WTC11 (cell line): ENCODE data around the gene PALB2. TPM values are rescaled to one million over a fixed set of nuclear protein-coding genes. Genes with fewer than 3 reads are reported as not detected.

ENCODE experiments used
- ATAC-seq: fragments of 200-7000 bp; cut with Tn5 transposase; 2 replicates; pipeline ENCODE4 v1.10.0; 2021; ENCODE audit warnings: mild to moderate bottlenecking, moderate library complexity
- CTCF ChIA-PET: fragments of 300-600 bp; sonication (Branson Sonifier 250); formaldehyde crosslinking; loops from one replicate; lab custom pipeline; 2021; ENCODE audit warnings: antibody characterized with exemption; lab: Charles Lee
- POLR2A ChIA-PET: fragments of 350-600 bp; sonication (Branson Sonifier 250); formaldehyde crosslinking; loops from one replicate; lab custom pipeline; 2021; ENCODE audit warnings: antibody characterized with exemption; lab: Charles Lee
- DNase-seq: peaks from one replicate; pipeline ENCODE4 v3.0.0; 2021; ENCODE audit warnings: low spot score
- H3K27ac Mint-ChIP-seq: 2 replicates; pipeline ENCODE4 v1.8.0; 2021; ENCODE audit warnings: mixed read lengths
- H3K27me3 Mint-ChIP-seq: 2 replicates; pipeline ENCODE4 v1.8.0; 2021; ENCODE audit warnings: low read depth, mild to moderate bottlenecking, moderate library complexity, mixed read lengths
- H3K36me3 Mint-ChIP-seq: 2 replicates; pipeline ENCODE4 v1.8.0; 2021; ENCODE audit warnings: mixed read lengths
- H3K4me1 Mint-ChIP-seq: 2 replicates; pipeline ENCODE4 v1.8.0; 2022; ENCODE audit warnings: mixed read lengths
- H3K4me3 Mint-ChIP-seq: 2 replicates; pipeline ENCODE4 v1.8.0; 2021; ENCODE audit warnings: mild to moderate bottlenecking, moderate library complexity, mixed read lengths
- H3K9me3 Mint-ChIP-seq: 2 replicates; pipeline ENCODE4 v1.8.0; 2021; ENCODE audit warnings: mixed read lengths
- CREM ChIP-seq: sonication (generic); formaldehyde crosslinking; IDR thresholded peaks from 2 replicates; pipeline ENCODE4 v1.8.1; 2022; ENCODE audit warnings: mild to moderate bottlenecking, missing genetic modification reagents, moderate library complexity
- E2F5 ChIP-seq: sonication (generic); formaldehyde crosslinking; IDR thresholded peaks from 2 replicates; pipeline ENCODE4 v1.8.1; 2022; ENCODE audit warnings: mild to moderate bottlenecking, moderate library complexity, missing genetic modification reagents
- ERG ChIP-seq: fragments of 250-450 bp; sonication (Bioruptor Pico); IDR thresholded peaks from 2 replicates; pipeline ENCODE4 v1.8.0; 2021; ENCODE audit warnings: mild to moderate bottlenecking
- ETV6 ChIP-seq: sonication (generic); formaldehyde crosslinking; IDR thresholded peaks from 2 replicates; pipeline ENCODE4 v1.8.1; 2022; ENCODE audit warnings: mild to moderate bottlenecking, missing genetic modification reagents
- FOXP4 ChIP-seq: sonication (generic); formaldehyde crosslinking; IDR thresholded peaks from 2 replicates; pipeline ENCODE4 v1.8.0; 2022; ENCODE audit warnings: mild to moderate bottlenecking, missing genetic modification reagents
- HMGA2 ChIP-seq: fragments of 250-450 bp; sonication (Bioruptor Pico); IDR thresholded peaks from 2 replicates; pipeline ENCODE4 v1.4.0; 2021; ENCODE audit warnings: mild to moderate bottlenecking, moderate library complexity
- JAZF1 ChIP-seq: fragments of 250-450 bp; sonication (Bioruptor Pico); IDR thresholded peaks from 2 replicates; pipeline ENCODE4 v1.9.0; 2021; ENCODE audit warnings: moderate library complexity, mild to moderate bottlenecking, inconsistent platforms
- NFATC4 ChIP-seq: fragments of 250-450 bp; sonication (Bioruptor Pico); IDR thresholded peaks from 2 replicates; pipeline ENCODE4 v1.9.0; 2021; ENCODE audit warnings: mild to moderate bottlenecking
- NFE2L1 ChIP-seq: sonication (generic); formaldehyde crosslinking; IDR thresholded peaks from 2 replicates; pipeline ENCODE4 v1.8.1; 2023; ENCODE audit warnings: missing genetic modification reagents
- NFYB ChIP-seq: sonication (generic); formaldehyde crosslinking; conservative IDR thresholded peaks from 2 replicates; pipeline ENCODE4 v1.8.0; 2022; ENCODE audit warnings: low read depth, missing genetic modification reagents
- OVOL2 ChIP-seq: fragments of 250-450 bp; sonication (Bioruptor Pico); IDR thresholded peaks from 2 replicates; pipeline ENCODE4 v1.9.0; 2021; ENCODE audit warnings: mild to moderate bottlenecking, borderline replicate concordance
- RORB ChIP-seq: fragments of 250-450 bp; sonication (Bioruptor Pico); IDR thresholded peaks from 2 replicates; pipeline ENCODE4 v1.9.0; 2021; ENCODE audit warnings: mild to moderate bottlenecking
- SP1 ChIP-seq: sonication (generic); formaldehyde crosslinking; conservative IDR thresholded peaks from 2 replicates; pipeline ENCODE4 v1.8.1; 2022; ENCODE audit warnings: missing genetic modification reagents
- ZNF219 ChIP-seq: sonication (generic); formaldehyde crosslinking; IDR thresholded peaks from 2 replicates; pipeline ENCODE4 v1.8.0; 2023; ENCODE audit warnings: missing genetic modification reagents, mild to moderate bottlenecking, borderline replicate concordance
- ZNF263 ChIP-seq: sonication (generic); formaldehyde crosslinking; IDR thresholded peaks from 2 replicates; pipeline ENCODE4 v1.8.1; 2022; ENCODE audit warnings: low read depth, mild to moderate bottlenecking, moderate library complexity, missing genetic modification reagents
- ZNF396 ChIP-seq: fragments of 250-450 bp; sonication (Bioruptor Pico); IDR thresholded peaks from 2 replicates; pipeline ENCODE4 v1.8.0; 2021; ENCODE audit warnings: mild to moderate bottlenecking, moderate library complexity, borderline replicate concordance
- ZNF532 ChIP-seq: fragments of 250-450 bp; sonication (Bioruptor Pico); IDR thresholded peaks from 2 replicates; pipeline ENCODE4 v1.9.0; 2021; ENCODE audit warnings: mild to moderate bottlenecking, borderline replicate concordance
- total RNA-seq: library from RNA; stranded (reverse); gene quantifications from 3 replicates; pipeline ENCODE4 v1.2.3, GENCODE V29; 2021
- TF ChIP-seq, protein P1 (sequence below): sonication (generic); formaldehyde crosslinking; IDR thresholded peaks from 2 replicates; pipeline ENCODE4 v1.8.1; 2022; ENCODE audit warnings: low read depth, mild to moderate bottlenecking, moderate library complexity, missing genetic modification reagents, borderline replicate concordance
- TF ChIP-seq, protein P2 (sequence below): fragments of 250-450 bp; sonication (Bioruptor Pico); IDR thresholded peaks from 2 replicates; pipeline ENCODE4 v2.1.2; 2022; ENCODE audit warnings: mild to moderate bottlenecking, moderate library complexity
- TF ChIP-seq, protein P3 (sequence below): sonication (generic); formaldehyde crosslinking; IDR thresholded peaks from 2 replicates; pipeline ENCODE4 v1.8.1; 2023; ENCODE audit warnings: mild to moderate bottlenecking, missing genetic modification reagents, moderate library complexity
- TF ChIP-seq, protein P4 (sequence below): sonication (generic); formaldehyde crosslinking; IDR thresholded peaks from 2 replicates; pipeline ENCODE4 v1.8.0; 2023; ENCODE audit warnings: mild to moderate bottlenecking, missing genetic modification reagents

Gene PALB2
- total RNA-seq, 1 experiment from 2014 or later, result 32.1 TPM

DNA sequence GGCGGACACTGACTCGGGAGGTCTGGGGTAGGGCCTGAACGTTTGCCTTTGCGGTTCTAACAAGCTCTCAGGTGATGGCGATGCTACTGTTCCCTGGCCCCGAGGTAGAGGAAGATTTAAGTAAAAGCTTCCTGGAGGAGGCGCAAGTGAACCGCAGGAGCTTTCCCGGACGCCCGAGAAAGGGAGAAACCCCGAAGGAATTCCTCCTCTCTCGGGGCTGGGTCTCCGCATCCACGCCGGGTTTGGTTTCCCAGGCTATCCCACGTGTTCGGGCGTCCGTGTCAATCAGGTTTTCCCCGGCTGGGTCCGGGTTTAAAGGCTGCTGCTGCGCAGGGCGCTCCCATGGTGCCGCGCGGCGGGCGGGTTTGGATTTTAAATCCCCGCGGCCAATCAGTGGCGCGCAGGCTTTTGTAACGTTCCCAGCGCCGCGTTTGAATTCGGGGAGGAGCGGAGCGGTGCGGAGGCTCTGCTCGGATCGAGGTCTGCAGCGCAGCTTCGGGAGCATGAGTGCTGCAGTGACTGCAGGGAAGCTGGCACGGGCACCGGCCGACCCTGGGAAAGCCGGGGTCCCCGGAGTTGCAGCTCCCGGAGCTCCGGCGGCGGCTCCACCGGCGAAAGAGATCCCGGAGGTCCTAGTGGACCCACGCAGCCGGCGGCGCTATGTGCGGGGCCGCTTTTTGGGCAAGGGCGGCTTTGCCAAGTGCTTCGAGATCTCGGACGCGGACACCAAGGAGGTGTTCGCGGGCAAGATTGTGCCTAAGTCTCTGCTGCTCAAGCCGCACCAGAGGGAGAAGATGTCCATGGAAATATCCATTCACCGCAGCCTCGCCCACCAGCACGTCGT is 37.5 kb upstream of the PALB2 start, which contains the start of gene PLK1:
Gene PLK1, plus strand, starts transcription at position 460 of the 844 bp plus-strand sequence. Its CDS starts 44 bp downstream, at position 504.
- CTCF ChIA-PET, result interaction anchor here (0.5 to 3.3 kb wide), 17 partner anchors 13 to 574 kb away, joined by 3 to 23 read pairs (median 5); partner anchors contain the start of genes CHP2, DCTN5, EARS2 and NDUFAB1
- peak within 1 kb of the TSS; percentile 84 for H3K27ac Mint-ChIP-seq
- DNase-seq, result peak; percentile 89
- peak; percentile 92 for ATAC-seq
- H3K4me1 Mint-ChIP-seq, result peaks cover 20% of the 10 kb centered on the region
- H3K36me3 Mint-ChIP-seq, result peaks cover 36% of the 10 kb centered on the region
- H3K9me3 Mint-ChIP-seq, result no peaks in the 10 kb centered on the region
- H3K4me3 Mint-ChIP-seq, result peak within 1 kb of the TSS; percentile 97
- POLR2A ChIA-PET, result interaction anchor here (1.6 to 3.6 kb wide), 3 partner anchors 12 to 37 kb away, joined by 10 to 30 read pairs (median 11); partner anchors contain the start of genes DCTN5 and PALB2
- H3K27me3 Mint-ChIP-seq, result no peaks in the 10 kb centered on the region
- TF ChIP-seq FOXP4 (no peak), SP1 (CRISPR knock-in tag) (peak; percentile 57), E2F5 (CRISPR knock-in tag) (peak; percentile 72), ZNF396 (CRISPR knock-in tag) (no peak), RORB (CRISPR knock-in tag) (no peak), OVOL2 (CRISPR knock-in tag) (no peak), NFYB (peak; percentile 64), CREM (peak; percentile 86), HMGA2 (CRISPR knock-in tag) (no peak), ERG (CRISPR knock-in tag) (no peak; the same call in 1 of the 2 replicates), JAZF1 (no peak), NFE2L1 (CRISPR knock-in tag) (peak; percentile 84; the same call in 1 of the 2 replicates), NFATC4 (no peak), ZNF532 (CRISPR knock-in tag) (no peak), ZNF219 (0 out of 2 replicates have a peak, but pooled peaks have one; percentile 15), ZNF263 (CRISPR knock-in tag) (peak; percentile 69; the same call in 1 of the 2 replicates), ETV6 (no peak)
- TF ChIP-seq, protein P1, sequence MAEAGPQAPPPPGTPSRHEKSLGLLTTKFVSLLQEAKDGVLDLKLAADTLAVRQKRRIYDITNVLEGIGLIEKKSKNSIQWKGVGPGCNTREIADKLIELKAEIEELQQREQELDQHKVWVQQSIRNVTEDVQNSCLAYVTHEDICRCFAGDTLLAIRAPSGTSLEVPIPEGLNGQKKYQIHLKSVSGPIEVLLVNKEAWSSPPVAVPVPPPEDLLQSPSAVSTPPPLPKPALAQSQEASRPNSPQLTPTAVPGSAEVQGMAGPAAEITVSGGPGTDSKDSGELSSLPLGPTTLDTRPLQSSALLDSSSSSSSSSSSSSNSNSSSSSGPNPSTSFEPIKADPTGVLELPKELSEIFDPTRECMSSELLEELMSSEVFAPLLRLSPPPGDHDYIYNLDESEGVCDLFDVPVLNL (CRISPR knock-in tag), result peak; percentile 97
- TF ChIP-seq, protein P2, sequence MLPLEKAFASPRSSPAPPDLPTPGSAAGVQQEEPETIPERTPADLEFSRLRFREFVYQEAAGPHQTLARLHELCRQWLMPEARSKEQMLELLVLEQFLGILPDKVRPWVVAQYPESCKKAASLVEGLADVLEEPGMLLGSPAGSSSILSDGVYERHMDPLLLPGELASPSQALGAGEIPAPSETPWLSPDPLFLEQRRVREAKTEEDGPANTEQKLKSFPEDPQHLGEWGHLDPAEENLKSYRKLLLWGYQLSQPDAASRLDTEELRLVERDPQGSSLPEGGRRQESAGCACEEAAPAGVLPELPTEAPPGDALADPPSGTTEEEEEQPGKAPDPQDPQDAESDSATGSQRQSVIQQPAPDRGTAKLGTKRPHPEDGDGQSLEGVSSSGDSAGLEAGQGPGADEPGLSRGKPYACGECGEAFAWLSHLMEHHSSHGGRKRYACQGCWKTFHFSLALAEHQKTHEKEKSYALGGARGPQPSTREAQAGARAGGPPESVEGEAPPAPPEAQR (CRISPR knock-in tag), result no peak
- TF ChIP-seq, protein P3, sequence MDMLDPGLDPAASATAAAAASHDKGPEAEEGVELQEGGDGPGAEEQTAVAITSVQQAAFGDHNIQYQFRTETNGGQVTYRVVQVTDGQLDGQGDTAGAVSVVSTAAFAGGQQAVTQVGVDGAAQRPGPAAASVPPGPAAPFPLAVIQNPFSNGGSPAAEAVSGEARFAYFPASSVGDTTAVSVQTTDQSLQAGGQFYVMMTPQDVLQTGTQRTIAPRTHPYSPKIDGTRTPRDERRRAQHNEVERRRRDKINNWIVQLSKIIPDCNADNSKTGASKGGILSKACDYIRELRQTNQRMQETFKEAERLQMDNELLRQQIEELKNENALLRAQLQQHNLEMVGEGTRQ (CRISPR knock-in tag), result peak; percentile 66
- TF ChIP-seq, protein P4, sequence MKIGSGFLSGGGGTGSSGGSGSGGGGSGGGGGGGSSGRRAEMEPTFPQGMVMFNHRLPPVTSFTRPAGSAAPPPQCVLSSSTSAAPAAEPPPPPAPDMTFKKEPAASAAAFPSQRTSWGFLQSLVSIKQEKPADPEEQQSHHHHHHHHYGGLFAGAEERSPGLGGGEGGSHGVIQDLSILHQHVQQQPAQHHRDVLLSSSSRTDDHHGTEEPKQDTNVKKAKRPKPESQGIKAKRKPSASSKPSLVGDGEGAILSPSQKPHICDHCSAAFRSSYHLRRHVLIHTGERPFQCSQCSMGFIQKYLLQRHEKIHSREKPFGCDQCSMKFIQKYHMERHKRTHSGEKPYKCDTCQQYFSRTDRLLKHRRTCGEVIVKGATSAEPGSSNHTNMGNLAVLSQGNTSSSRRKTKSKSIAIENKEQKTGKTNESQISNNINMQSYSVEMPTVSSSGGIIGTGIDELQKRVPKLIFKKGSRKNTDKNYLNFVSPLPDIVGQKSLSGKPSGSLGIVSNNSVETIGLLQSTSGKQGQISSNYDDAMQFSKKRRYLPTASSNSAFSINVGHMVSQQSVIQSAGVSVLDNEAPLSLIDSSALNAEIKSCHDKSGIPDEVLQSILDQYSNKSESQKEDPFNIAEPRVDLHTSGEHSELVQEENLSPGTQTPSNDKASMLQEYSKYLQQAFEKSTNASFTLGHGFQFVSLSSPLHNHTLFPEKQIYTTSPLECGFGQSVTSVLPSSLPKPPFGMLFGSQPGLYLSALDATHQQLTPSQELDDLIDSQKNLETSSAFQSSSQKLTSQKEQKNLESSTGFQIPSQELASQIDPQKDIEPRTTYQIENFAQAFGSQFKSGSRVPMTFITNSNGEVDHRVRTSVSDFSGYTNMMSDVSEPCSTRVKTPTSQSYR (CRISPR knock-in tag), result peak; percentile 76
